Neural progenitor cell (in vitro differentiated cells): ENCODE data around the gene KRT72.

Experiments used
- EZH2 ChIP-seq: fragments of 200-600 bp; sonication (generic); IDR thresholded peaks from 2 replicates; pipeline ENCODE4 v1.6.1; 2017; ENCODE audit warnings: antibody characterized with exemption, mild to moderate bottlenecking, moderate library complexity
- TF ChIP-seq, protein P1 (sequence below): fragments of 200-600 bp; sonication (generic); IDR thresholded peaks from 2 replicates; pipeline ENCODE4 v1.5.1; 2017; ENCODE audit warnings: antibody characterized with exemption, mild to moderate bottlenecking

DNA sequence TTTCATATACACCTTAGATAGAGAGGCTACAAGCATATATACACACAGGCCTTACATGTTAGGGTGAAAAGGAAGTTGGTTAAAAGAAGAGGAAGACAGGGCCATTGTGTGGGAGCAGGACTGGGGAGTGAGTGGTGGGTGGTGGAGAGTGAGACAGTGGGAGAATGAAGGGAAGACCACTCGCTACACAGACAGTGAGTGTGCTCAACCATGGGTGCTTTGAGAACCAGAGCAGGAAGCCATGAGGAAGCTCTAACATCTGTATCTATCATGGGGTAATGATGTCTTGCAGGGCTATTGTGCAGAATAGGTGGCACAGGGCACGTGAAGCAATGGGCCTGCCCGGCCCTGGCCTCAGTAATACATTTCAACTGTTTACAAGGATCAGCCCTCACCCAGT is 16.2 kb downstream of the KRT72 start:
- TF ChIP-seq, protein P1, sequence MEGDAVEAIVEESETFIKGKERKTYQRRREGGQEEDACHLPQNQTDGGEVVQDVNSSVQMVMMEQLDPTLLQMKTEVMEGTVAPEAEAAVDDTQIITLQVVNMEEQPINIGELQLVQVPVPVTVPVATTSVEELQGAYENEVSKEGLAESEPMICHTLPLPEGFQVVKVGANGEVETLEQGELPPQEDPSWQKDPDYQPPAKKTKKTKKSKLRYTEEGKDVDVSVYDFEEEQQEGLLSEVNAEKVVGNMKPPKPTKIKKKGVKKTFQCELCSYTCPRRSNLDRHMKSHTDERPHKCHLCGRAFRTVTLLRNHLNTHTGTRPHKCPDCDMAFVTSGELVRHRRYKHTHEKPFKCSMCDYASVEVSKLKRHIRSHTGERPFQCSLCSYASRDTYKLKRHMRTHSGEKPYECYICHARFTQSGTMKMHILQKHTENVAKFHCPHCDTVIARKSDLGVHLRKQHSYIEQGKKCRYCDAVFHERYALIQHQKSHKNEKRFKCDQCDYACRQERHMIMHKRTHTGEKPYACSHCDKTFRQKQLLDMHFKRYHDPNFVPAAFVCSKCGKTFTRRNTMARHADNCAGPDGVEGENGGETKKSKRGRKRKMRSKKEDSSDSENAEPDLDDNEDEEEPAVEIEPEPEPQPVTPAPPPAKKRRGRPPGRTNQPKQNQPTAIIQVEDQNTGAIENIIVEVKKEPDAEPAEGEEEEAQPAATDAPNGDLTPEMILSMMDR, result no peak
- no peak for TF ChIP-seq EZH2
